Body of pancreas (tissue), 4 donors: ENCODE measurements around the gene PTGFRN. TPM values are rescaled to one million over a fixed set of nuclear protein-coding genes. Genes with fewer than 3 reads are reported as not detected.

Experiments
- ATAC-seq: fragments of 150-250 bp; one replicate; pipeline ENCODE4 v1.9.1; 2016
- DNase-seq, 4 donors: peaks; one replicate each; pipeline ENCODE4 v3.0.0-alpha.2; 2019
- H3K27ac ChIP-seq, 4 donors: fragments of 200-600 bp; sonication (generic); 1 replicate in 3 of 4; 2 replicates in 1 of 4; pipeline versions ENCODE4 v1.5.1 to v1.6.1; 2016 to 2019; ENCODE audit warnings: mild to moderate bottlenecking in 1 of 4, mixed read lengths in 1 of 4, moderate library complexity in 1 of 4
- H3K27me3 ChIP-seq, 2 donors: fragments of 200-600 bp; sonication (generic); one replicate each; pipeline ENCODE4 v1.6.0; 2016; ENCODE audit warnings: mild to moderate bottlenecking in 1 of 2
- H3K36me3 ChIP-seq, 2 donors: fragments of 200-600 bp; sonication (generic); replicated peaks in 1 of 2; 2 replicates each; pipeline ENCODE4 v1.5.1; 2016; ENCODE audit warnings: low read depth in 2 of 2; ENCODE audit not compliant: insufficient read depth in 1 of 2
- H3K4me1 ChIP-seq: fragments of 200-600 bp; sonication (generic); one replicate; pipeline ENCODE4 v1.6.0; 2016
- H3K4me3 ChIP-seq, 2 donors: fragments of 200-600 bp; sonication (generic); 1 replicate in 1 of 2; 2 replicates in 1 of 2; pipeline ENCODE4 v1.5.1; 2016 to 2019
- H3K9me3 ChIP-seq, 3 donors: fragments of 200-600 bp; sonication (generic); 1 replicate in 2 of 3; 2 replicates in 1 of 3; pipeline ENCODE4 v1.5.1; 2016
- POLR2A ChIP-seq, 3 donors: fragments of 450-650 bp; IDR thresholded peaks; one replicate each; pipeline ENCODE4 v1.6.1; 2016; ENCODE audit warnings: antibody characterized with exemption in 3 of 3, mild to moderate bottlenecking in 2 of 3
- WGBS, 2 donors: methylation state at CpG; one replicate each; pipeline ENCODE4 v1.1.5; 2017; 5-methylcytosine and 5-hydroxymethylcytosine counted together
- intact Hi-C: fragments of 100-400 bp; cut with DNase I; formaldehyde crosslinking; loops from one replicate; pipeline ENCODE4 v1.15.1; 2023
- small RNA-seq: library from RNA; depleted of rRNA; stranded (forward); fragments of <200 nt; gene quantifications from one replicate; pipeline ENCODE3, GENCODE V24; 2016
- total RNA-seq, 2 donors: library from RNA; depleted of rRNA; stranded (reverse); fragments of >200 nt; gene quantifications; one replicate each; pipeline ENCODE4 v1.1.0, GENCODE V29; 2016
- TF ChIP-seq, protein P1 (sequence below), 7 experiments: fragments of 450-650 bp in 4 of 7; fragments of 200-600 bp in 3 of 7; sonication (generic) in 3 of 7; IDR thresholded peaks; one replicate each; pipeline ENCODE4 v1.5.1; 2016 to 2019; ENCODE audit warnings: antibody characterized with exemption in 7 of 7

The PTGFRN gene
- total RNA-seq, 2 donors from 2014 or later: 35.0 to 76.8 TPM

DNA sequence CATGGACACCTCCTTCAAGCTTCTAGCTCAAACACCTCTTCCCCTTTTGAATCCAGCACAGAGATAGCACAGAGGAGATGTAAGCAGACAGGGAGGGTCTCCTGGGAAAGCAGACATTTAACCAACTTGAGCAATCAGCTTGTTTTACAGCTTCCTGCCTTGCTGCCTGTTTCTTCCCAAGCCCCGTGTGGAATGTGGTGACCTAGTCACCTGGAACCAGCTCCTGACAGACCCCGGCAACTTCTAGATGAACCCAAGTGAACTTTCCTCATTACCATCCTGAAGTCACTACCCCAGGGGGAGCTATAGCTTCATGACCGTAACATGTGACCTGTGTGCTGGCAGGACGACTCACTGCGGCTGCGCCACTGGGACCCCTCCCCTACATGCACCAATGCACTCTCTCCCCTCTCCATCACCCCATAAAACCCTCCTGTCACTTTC is 126.3 kb downstream of the PTGFRN start:
- 87% methylated on average over 6 of the region's 6 CpGs for WGBS, 2 donors
- no peak overlapping the region for H3K4me3 ChIP-seq

DNA sequence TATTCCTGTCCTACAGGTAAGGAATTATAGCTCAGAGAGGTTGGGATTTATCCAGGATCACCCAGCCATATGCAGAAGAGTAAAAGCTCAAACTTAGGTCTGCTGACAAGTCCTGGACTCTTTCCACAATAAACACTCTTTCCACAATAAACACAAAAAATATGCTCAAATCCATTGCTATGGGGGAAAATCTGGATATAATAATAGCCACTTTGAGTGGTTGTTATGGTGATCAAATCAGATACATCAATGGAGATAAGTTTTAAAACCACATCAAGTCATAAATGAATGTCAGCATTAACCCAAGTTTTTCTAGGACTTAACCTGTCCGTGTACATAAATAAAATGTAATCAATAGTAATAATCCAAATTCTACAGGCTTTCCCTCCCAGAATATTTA is 128.1 kb downstream of the PTGFRN start:
- intact Hi-C loops: no loop called here
- H3K27me3 ChIP-seq: no peaks in the 10 kb centered on the region
- TF ChIP-seq, protein P1, sequence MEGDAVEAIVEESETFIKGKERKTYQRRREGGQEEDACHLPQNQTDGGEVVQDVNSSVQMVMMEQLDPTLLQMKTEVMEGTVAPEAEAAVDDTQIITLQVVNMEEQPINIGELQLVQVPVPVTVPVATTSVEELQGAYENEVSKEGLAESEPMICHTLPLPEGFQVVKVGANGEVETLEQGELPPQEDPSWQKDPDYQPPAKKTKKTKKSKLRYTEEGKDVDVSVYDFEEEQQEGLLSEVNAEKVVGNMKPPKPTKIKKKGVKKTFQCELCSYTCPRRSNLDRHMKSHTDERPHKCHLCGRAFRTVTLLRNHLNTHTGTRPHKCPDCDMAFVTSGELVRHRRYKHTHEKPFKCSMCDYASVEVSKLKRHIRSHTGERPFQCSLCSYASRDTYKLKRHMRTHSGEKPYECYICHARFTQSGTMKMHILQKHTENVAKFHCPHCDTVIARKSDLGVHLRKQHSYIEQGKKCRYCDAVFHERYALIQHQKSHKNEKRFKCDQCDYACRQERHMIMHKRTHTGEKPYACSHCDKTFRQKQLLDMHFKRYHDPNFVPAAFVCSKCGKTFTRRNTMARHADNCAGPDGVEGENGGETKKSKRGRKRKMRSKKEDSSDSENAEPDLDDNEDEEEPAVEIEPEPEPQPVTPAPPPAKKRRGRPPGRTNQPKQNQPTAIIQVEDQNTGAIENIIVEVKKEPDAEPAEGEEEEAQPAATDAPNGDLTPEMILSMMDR (IDR thresholded peaks at IDR 0.05): no peak
- TF ChIP-seq POLR2A (IDR thresholded peaks at IDR 0.05): no peak

More for the DNA sequence above, 126.3 kb downstream of the PTGFRN start:
- TF ChIP-seq, protein P1 (IDR thresholded peaks at IDR 0.05): no peak
- TF ChIP-seq POLR2A (IDR thresholded peaks at IDR 0.05): no peak
- Histone ChIP-seq H3K9me3 (no peaks in the 10 kb centered on the region), H3K36me3 (no peaks in the 10 kb centered on the region), H3K4me1 (no peaks in the 10 kb centered on the region), H3K27ac (no peak overlapping the region), H3K27me3 (no peaks in the 10 kb centered on the region)
- intact Hi-C loops: no loop called here
- DNase-seq: no peak
- no peak for ATAC-seq

DNA sequence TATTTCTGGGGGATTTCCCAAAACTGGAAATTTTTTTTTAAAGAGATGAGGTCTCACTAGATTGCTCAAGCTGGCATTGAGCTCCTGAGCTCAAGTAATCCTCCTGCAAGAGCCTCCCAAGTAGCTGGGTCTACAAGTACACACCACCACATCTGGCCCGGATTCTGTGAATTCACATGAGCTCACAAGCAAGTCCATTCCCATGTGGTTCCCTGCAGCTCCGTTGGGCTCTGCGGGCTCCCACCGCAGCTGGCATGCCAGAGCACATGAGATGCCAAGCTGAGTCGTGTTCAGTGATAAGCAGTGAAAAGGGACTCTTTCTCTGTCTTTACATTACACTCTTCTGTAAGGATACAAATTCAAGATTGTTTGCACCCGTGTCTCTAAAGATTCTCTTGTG is 128.5 kb downstream of the PTGFRN start:
- Histone ChIP-seq H3K4me3 (no peak overlapping the region), H3K27ac (no peak overlapping the region), H3K4me1 (no peaks in the 10 kb centered on the region), H3K36me3 (no peaks in the 10 kb centered on the region), H3K9me3 (no peaks in the 10 kb centered on the region), H3K27me3 (no peaks in the 10 kb centered on the region)
- intact Hi-C loops: no loop called here
- no peak for ATAC-seq
- DNase-seq: no peak
- no peak for TF ChIP-seq POLR2A (IDR thresholded peaks at IDR 0.05)
- TF ChIP-seq, protein P1 (IDR thresholded peaks at IDR 0.05): no peak
- 83 to 88% methylated on average over 6 of the region's 6 CpGs for WGBS, 2 donors

More for the DNA sequence above, 128.1 kb downstream of the PTGFRN start:
- Histone ChIP-seq H3K27ac (no peak overlapping the region), H3K9me3 (no peaks in the 10 kb centered on the region), H3K4me1 (no peaks in the 10 kb centered on the region), H3K36me3 (no peaks in the 10 kb centered on the region), H3K4me3 (no peak overlapping the region)
- DNase-seq (no peak), ATAC-seq (no peak)
- WGBS, 2 donors: 79 to 82% methylated on average over 1 of the region's 1 CpG

Small RNA genes lying within 50 kb of the gene (small RNA-seq; reads per million reads assigned to genes)
- gene RNA5SP55: not detected

Other genes starting within 250 kb of the PTGFRN start
- 1 to 10 TPM; 4.6 to 5.2 TPM for gene IGSF3, start 242.2 kb upstream of the PTGFRN start, total RNA-seq
- 1 to 10 TPM in 1 of 2 donors, not detected in 1; 2.1 TPM for gene CD2, start 155.5 kb upstream of the PTGFRN start, total RNA-seq
- gene CD101, start 91.8 kb downstream of the PTGFRN start, total RNA-seq: under 1 TPM; 0.26 to 0.33 TPM
- 1 to 10 TPM; 7.8 to 9.6 TPM for gene TTF2, start 150.4 kb downstream of the PTGFRN start, total RNA-seq
- gene TRIM45, start 211.8 kb downstream of the PTGFRN start, total RNA-seq: 1 to 10 TPM; 7.5 to 8.6 TPM